ENCODE data around the gene SORBS2.

GRCh38 chr4:185536411-185536709 is 275.6 kb downstream of the SORBS2 start:
- TF ChIP-seq EGR1 (IDR thresholded peaks at IDR 0.05; ENCODE audit: borderline replicate concordance, low read depth, low read length) = no peak
- no peak for TF ChIP-seq POLR2A (IDR thresholded peaks at IDR 0.05; ENCODE audit: control extremely low read depth in 1 of 2, low read depth in 2 of 2, low read length in 2 of 2)
- TF ChIP-seq YY1 (IDR thresholded peaks at IDR 0.05; ENCODE audit: low read depth, low read length) = no peak
- no peak for TF ChIP-seq RFX5 (IDR thresholded peaks at IDR 0.05; ENCODE audit: borderline replicate concordance, low read depth, low read length)
- TF ChIP-seq RAD21 (IDR thresholded peaks at IDR 0.05 in 1 of 2, conservative IDR thresholded peaks at IDR 0.05 in 1 of 2; ENCODE audit: low read depth in 2 of 2, low read length in 2 of 2) = no peak
- TF ChIP-seq SUZ12 (IDR thresholded peaks at IDR 0.05; ENCODE audit: low read length) = no peak
- no peak for TF ChIP-seq JUND (IDR thresholded peaks at IDR 0.05; ENCODE audit: low read length)
- TF ChIP-seq, protein P1, sequence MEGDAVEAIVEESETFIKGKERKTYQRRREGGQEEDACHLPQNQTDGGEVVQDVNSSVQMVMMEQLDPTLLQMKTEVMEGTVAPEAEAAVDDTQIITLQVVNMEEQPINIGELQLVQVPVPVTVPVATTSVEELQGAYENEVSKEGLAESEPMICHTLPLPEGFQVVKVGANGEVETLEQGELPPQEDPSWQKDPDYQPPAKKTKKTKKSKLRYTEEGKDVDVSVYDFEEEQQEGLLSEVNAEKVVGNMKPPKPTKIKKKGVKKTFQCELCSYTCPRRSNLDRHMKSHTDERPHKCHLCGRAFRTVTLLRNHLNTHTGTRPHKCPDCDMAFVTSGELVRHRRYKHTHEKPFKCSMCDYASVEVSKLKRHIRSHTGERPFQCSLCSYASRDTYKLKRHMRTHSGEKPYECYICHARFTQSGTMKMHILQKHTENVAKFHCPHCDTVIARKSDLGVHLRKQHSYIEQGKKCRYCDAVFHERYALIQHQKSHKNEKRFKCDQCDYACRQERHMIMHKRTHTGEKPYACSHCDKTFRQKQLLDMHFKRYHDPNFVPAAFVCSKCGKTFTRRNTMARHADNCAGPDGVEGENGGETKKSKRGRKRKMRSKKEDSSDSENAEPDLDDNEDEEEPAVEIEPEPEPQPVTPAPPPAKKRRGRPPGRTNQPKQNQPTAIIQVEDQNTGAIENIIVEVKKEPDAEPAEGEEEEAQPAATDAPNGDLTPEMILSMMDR (IDR thresholded peaks at IDR 0.05; ENCODE audit: control extremely low read depth in 1 of 3, insufficient read depth in 1 of 3, low read depth in 1 of 3, low read length in 3 of 3) = no peak
